ENCODE results near the gene SARDH. TPM values are rescaled to one million over a fixed set of nuclear protein-coding genes. Genes with fewer than 3 reads are reported as not detected.

The SARDH gene
- total RNA-seq, 2 experiments from 2014 or later, result 5.5 to 5.6 TPM

DNA sequence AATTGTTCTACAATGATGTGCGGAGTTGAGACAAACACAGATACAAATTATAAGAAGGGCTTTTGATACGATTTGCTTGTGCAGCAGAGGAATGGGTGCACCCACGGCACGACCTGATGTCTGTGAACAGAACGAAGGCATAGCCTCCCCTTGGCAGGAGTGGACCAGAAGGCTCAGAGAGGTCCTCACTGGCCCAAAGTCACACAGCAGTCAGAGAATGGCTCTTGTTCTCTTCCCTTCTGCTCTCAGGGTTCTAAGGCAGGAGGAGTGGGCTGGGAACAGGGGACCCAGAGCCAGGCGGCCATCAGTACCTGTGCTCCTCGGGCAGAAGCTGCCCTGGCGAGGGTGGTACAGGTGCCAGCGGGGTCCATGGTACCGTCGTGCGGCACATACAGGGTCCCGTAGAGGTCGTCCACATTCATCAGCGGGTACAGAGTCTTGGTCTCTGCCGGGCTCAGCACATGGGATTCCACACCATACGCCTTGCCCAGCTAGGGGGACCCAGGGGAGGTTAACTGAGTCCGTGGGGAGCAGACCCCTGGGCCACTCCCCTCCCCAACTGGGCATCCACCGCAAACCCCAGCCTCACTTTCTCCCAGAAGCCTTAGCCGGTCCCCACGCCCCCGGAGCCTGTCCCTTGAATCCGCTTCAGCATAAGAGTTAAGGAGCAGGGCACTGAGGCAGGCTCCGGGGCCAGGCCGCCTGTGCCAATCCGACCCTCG lies 7.0 kb downstream of the SARDH start:
- Mint-ChIP-seq H3K36me3 (ENCODE audit: low read depth) (no peaks in the 10 kb centered on the region), H3K27me3 (no peaks in the 10 kb centered on the region), H3K4me1 (ENCODE audit: low read depth) (peaks cover 8% of the 10 kb centered on the region), H3K27ac (no peak overlapping the region), H3K9me3 (no peaks in the 10 kb centered on the region), H3K4me3 (no peak overlapping the region)
- intact Hi-C loops (cut with micrococcal nuclease), result no loop called here
- TF ChIP-seq, protein P1, sequence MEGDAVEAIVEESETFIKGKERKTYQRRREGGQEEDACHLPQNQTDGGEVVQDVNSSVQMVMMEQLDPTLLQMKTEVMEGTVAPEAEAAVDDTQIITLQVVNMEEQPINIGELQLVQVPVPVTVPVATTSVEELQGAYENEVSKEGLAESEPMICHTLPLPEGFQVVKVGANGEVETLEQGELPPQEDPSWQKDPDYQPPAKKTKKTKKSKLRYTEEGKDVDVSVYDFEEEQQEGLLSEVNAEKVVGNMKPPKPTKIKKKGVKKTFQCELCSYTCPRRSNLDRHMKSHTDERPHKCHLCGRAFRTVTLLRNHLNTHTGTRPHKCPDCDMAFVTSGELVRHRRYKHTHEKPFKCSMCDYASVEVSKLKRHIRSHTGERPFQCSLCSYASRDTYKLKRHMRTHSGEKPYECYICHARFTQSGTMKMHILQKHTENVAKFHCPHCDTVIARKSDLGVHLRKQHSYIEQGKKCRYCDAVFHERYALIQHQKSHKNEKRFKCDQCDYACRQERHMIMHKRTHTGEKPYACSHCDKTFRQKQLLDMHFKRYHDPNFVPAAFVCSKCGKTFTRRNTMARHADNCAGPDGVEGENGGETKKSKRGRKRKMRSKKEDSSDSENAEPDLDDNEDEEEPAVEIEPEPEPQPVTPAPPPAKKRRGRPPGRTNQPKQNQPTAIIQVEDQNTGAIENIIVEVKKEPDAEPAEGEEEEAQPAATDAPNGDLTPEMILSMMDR (IDR thresholded peaks at IDR 0.05), result no peak
- ATAC-seq (no peak), DNase-seq (no peak)
- POLR2A ChIA-PET, result no interaction called here
- CTCF ChIA-PET, result interaction anchor here (2.1 kb wide), 1 partner anchor 12 kb away, joined by 11 read pairs; no protein-coding TSS in a partner anchor

DNA sequence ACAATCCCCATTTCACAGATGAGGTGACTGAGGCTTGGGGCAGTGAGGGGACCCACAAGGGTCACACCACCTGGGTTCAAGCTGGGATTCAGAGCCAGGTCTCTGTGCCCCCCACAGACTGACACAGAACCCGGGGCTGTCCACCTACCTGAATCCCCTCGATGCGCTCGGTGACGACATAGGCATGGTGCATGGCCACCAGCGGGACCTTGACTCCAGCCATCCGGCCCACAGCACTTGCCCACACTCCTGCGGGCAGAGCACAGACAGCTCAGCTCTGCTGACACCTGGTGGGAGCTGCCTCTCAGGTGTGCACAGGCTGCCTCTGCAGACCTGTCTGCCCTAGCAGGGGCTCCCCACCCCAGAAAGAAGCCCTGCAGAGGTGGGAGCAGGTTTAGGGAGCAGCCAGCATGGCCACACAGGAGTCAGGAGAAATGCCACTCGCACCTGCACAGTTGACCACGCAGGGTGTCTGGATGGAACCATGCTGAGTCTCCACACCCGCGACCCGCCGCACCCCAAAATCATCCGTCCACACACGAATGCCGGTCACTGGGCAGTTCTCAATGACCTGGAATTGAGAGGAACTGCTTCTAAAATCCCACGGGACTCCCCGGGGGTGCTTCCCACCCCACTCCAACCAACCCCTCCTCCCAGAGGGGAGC lies 8.4 kb downstream of the SARDH start:
- ATAC-seq, result no peak
- ChIA-PET CTCF (interaction anchor here (1.2 to 3.5 kb wide), 2 partner anchors 13 to 196 kb away, joined by 7 to 15 read pairs; no protein-coding TSS in a partner anchor), POLR2A (no interaction called here)
- Mint-ChIP-seq H3K27me3 (no peaks in the 10 kb centered on the region), H3K36me3 (ENCODE audit: low read depth) (no peaks in the 10 kb centered on the region), H3K9me3 (no peaks in the 10 kb centered on the region), H3K4me1 (ENCODE audit: low read depth) (peaks cover 8% of the 10 kb centered on the region), H3K4me3 (no peak overlapping the region), H3K27ac (no peak overlapping the region)
- TF ChIP-seq, protein P1 (IDR thresholded peaks at IDR 0.05), result no peak
- intact Hi-C loops (cut with micrococcal nuclease), result loop anchor here (10.0 kb wide), 3 partner anchors 75 to 195 kb away; partner anchors contain the start of genes ADAMTSL2 and FAM163B
- DNase-seq, result no peak

DNA sequence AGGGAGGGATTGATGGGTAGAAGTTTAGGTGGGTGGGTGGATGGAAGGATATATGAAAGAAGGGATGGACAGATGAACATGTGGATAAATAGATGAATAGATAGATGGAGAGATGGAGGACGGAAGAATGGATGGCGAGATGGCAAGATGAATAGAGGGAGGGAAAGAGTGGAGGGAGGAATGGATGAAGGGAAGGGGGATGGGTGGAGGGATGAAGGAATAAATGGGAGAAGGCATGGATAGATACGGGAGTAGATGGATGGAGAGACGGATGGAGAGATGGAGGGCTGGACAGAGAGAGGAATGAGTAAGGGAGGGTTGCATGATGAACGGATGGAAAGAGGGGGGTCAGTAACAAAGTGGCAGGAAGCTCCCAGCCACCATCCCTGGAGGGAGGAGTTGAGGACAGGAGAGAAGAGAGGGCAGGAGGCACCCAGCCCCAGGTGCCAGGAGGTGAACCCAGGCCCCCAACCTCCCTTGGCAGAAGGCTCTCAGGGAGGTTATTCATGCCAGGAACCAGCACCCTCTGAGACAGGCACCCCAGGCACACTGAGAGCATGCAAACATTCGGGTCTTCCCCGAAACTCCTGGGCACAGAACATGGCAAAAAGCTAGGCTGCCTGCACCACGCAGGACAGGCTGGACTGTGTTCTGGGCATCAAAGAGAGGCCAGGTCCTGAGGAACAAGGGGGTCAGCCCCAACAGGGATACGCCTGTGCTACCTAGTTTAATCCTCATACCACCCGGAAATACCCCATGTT lies 9.1 kb downstream of the SARDH start:
- TF ChIP-seq, protein P1 (IDR thresholded peaks at IDR 0.05), result no peak
- H3K36me3 Mint-ChIP-seq (ENCODE audit: low read depth), result no peaks in the 10 kb centered on the region
- ATAC-seq (no peak), DNase-seq (no peak)
- peaks cover 8% of the 10 kb centered on the region for H3K4me1 Mint-ChIP-seq (ENCODE audit: low read depth)
- ChIA-PET CTCF (interaction anchor here (0.6 to 3.5 kb wide), 3 partner anchors 18 to 196 kb away, joined by 3 to 15 read pairs (median 12); no protein-coding TSS in a partner anchor), POLR2A (no interaction called here)
- H3K9me3 Mint-ChIP-seq, result no peaks in the 10 kb centered on the region
- H3K27ac Mint-ChIP-seq, result no peak overlapping the region
- no peak overlapping the region for H3K4me3 Mint-ChIP-seq
- intact Hi-C loops (cut with micrococcal nuclease), result loop anchor here (10.0 kb wide), 3 partner anchors 74 to 194 kb away; partner anchors contain the start of genes ADAMTSL2 and FAM163B
- H3K27me3 Mint-ChIP-seq, result no peaks in the 10 kb centered on the region

DNA sequence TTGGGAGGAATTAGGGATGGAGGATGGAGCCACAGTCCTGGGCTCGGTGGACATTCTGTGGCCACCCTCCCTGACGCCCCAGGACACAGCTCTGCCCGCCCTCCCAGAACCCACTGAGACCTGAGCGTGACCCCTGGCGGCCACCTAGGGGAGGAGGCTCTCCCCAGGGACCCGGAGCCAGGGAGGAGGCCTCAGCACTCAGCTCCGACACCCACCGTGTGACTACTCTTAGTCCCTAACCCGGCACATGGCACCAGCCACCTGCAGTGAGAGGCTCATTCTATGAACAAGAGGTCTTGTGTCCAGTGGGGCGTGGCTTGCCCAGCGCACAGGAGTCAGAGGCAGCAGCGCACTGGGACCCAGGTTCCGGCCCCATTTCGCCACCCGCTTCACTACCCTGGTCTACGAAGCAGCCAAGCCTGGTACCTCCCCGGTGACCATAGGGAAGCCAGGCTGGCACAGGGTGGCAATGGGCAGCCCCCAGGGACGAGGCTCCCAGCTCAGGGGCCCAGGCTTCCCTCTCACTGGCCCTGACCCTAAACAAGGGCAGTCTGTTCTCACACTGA lies 10.2 kb downstream of the SARDH start:
- Mint-ChIP-seq H3K36me3 (ENCODE audit: low read depth) (no peaks in the 10 kb centered on the region), H3K27me3 (no peaks in the 10 kb centered on the region), H3K9me3 (no peaks in the 10 kb centered on the region), H3K4me1 (ENCODE audit: low read depth) (peaks cover 8% of the 10 kb centered on the region), H3K27ac (no peak overlapping the region), H3K4me3 (no peak overlapping the region)
- TF ChIP-seq, protein P1 (IDR thresholded peaks at IDR 0.05), result no peak
- DNase-seq (no peak), ATAC-seq (no peak)
- ChIA-PET POLR2A (no interaction called here), CTCF (interaction anchor here (1.4 to 3.5 kb wide), 6 partner anchors 10 to 195 kb away, joined by 3 to 18 read pairs (median 8); partner anchors contain the start of gene SARDH)
- intact Hi-C loops (cut with micrococcal nuclease), result loop anchor here (10.0 kb wide), 3 partner anchors 73 to 193 kb away; partner anchors contain the start of genes ADAMTSL2 and FAM163B

Data from activated CD8-positive, alpha-beta T cell treated with anti-CD3 and anti-CD28 coated beads for 36 hours (primary cell).